Measurements from ENCODE around the gene NGEF.

GRCh38 chr2:232920760-232921159, 92.3 kb downstream of the NGEF start:
- TF ChIP-seq POLR2A (IDR thresholded peaks at IDR 0.05) = no peak
- no peak for TF ChIP-seq CTCF (IDR thresholded peaks at IDR 0.05)
- TF ChIP-seq EP300 (IDR thresholded peaks at IDR 0.05; ENCODE audit: low read depth) = no peak
- TF ChIP-seq POLR2AphosphoS5 (IDR thresholded peaks at IDR 0.05) = no peak

Measured in transverse colon (tissue), 4 donors.